NCI-H446 treated with DMSO at 0.1 percent for 48 hours (cell line): ENCODE measurements around the gene SNCG.

Experiments
- DNase-seq: peaks from one replicate; lab custom pipeline; 2025; lab: John Stamatoyannopoulos, UW

The SNCG gene

GRCh38 chr10:86960863-86961434 lies 2.5 kb downstream of the SNCG start:
- no peak for DNase-seq

GRCh38 chr10:86961481-86962091 lies 3.2 kb downstream of the SNCG start:
- no peak for DNase-seq

DNA sequence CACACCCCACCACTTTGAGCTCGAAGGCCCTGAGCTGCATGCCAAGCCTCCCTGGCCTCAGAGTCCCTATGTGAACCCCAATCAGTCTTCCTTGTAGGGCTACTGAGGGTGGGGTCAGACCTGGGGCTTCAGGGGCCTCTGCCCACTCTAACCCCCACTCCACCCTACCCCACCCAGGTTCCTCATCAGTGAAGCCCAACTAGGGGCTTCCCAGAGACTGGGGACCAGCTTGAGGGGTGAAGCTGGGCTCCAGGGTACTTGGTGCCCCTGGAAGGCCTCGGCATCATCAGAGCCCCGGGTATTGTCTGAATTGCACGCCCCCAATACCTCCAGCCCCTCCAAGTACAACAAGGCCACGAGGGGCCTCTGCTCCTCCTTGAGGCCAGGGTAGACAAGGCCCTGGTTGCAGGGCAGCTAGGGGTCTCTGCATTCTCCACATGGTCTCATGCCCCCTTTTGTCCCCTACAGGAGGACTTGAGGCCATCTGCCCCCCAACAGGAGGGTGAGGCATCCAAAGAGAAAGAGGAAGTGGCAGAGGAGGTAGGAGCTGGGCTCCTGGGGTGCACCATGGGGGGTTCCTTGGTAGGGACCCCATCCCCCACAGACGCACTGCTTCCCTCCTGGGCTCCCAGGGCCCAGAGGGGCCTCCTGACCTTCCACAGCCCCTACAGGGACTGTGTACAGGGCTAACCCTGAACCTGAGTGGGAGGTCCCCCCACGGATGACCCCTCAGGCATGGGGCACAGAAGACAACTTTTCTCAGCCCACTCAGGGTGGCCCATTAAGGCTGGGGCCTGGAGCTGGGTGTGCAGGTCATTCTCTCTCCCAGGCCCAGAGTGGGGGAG lies 4.0 kb downstream of the SNCG start:
- DNase-seq, result no peak

DNA sequence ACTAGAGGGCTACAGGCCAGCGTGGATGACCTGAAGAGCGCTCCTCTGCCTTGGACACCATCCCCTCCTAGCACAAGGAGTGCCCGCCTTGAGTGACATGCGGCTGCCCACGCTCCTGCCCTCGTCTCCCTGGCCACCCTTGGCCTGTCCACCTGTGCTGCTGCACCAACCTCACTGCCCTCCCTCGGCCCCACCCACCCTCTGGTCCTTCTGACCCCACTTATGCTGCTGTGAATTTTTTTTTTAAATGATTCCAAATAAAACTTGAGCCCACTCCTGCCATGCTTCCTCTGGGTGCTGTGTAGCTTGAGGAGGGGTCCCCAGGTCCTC lies 4.5 kb downstream of the SNCG start:
- no peak for DNase-seq

DNA sequence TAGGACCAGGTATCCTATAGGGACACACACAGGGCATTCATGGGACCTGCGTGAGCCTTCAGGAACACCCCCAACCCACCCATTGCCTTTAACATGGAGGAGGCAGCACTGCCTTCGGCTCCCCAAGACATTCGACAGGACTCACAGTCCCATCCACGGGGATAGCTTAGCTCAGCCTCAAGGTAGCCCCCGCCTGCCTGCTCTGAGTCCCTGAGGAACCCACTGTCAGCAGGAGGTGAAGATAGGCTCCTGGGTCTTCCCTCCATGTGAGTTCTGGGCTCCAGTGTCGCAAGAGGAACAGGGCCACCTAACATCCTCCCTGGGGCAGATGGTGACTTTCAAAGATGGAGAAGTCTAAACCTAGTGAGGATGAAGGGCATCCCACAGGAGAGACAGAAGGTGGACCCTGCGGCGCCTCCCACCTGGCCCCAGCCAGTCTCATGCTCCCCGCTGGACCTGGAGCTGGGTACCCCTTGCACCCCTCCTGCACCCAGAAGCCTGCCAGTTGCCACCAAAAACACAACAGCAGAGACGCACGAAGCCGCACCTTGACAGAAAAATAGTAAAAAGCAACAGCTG lies 5.0 kb downstream of the SNCG start:
- no peak for DNase-seq

GRCh38 chr10:86964061-86964846 lies 5.9 kb downstream of the SNCG start:
- no peak for DNase-seq

- DNase-seq, result no peak
Observed at GRCh38 chr10:86964847-86965190, 6.4 kb downstream of the SNCG start.

- no peak for DNase-seq
Observed at GRCh38 chr10:86965986-86966654, 7.7 kb downstream of the SNCG start.

GRCh38 chr10:86967481-86967941 lies 9.1 kb downstream of the SNCG start:
- no peak for DNase-seq

- DNase-seq, result no peak
Observed at GRCh38 chr10:86968271-86968993, 10.0 kb downstream of the SNCG start, which contains the start of gene ADIRF. Gene ADIRF (plus strand): TSS chr10:86968482. CDS start chr10:86968545, 63 bp downstream.

- no peak for DNase-seq
Observed at GRCh38 chr10:86968994-86969355, 10.6 kb downstream of the SNCG start.

- DNase-seq, result no peak
Observed at GRCh38 chr10:86969421-86970041, 11.1 kb downstream of the SNCG start.

DNA sequence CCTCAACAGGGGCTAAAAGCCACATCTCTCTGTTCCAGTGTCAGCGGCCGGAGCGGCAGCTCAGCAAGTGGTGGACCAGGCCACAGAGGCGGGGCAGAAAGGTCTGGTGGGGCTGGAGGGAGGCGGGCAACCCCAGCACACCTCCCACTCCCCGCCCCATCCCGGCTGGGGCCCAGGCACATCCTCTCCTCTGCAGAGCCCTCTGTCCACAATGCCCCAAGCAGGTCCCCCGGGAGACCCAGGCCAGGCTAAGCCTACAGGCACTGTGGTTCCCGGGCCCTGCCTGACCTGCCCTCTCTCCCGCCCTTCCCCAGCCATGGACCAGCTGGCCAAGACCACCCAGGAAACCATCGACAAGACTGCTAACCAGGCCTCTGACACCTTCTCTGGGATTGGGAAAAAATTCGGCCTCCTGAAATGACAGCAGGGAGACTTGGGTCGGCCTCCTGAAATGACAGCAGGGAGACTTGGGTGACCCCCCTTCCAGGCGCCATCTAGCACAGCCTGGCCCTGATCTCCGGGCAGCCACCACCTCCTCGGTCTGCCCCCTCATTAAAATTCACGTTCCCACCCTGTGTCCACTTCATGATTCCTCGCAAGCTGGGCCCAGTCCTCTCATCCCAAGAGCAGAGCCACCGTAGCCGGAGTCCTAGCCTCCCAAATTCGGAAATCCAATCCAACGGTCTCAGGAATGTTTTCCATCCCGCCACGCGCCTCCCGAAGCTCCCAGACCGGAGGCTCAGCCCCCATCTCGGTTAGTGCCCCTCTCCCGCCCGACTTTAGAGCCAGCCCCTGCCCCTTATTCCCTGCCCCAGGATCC lies 12.0 kb downstream of the SNCG start:
- DNase-seq, result no peak

DNA sequence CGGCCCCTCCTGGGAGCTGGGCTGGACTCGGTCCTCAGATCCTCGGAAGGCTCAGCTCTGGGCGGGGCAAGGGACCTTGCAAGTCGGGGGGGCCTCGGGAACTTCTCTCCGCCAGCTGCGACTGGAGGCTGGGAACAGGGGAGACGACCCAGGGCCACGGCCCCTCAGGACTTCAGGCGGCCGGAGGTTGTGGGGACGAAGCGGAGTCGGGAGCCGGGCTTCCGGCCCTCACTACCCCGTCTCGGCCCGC lies 12.5 kb downstream of the SNCG start:
- no peak for DNase-seq

DNA sequence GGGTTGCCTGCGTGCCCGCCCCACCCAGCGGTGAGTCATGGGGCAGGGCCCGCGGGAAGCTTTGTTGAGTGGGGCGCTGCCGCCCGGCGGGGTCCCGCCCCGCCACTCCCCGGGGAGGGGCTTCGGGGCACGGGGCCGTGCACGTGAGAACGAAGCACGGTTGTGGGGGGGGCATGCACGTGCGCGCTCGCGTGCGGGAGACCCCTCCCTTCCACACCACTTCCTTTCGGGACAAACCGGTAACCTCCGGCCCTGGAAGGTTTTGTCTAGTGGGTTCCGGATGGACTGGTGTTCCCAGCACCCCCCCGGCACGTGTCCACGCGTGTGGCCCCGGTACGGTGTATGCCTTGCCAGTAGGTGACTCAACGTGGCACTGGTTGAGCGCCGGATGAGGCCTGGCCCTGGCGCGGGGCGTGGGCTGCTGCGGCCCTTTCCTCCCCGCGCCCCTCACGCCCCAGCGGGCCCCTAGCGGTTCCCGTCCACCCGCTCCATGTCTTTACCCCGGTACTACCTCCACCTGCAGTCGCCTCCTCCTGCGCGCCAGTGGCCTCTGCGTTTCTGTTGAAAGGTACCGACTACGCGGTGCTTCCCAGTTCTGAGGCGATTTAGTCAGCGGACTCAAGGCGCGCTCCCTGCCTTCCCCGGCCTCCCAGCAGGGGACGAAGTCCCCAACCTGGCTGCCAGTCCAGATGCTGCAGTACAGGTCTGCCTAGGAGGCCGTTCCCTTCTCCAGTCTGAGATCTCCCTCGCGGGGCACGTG lies 13.0 kb downstream of the SNCG start:
- DNase-seq, result no peak

DNA sequence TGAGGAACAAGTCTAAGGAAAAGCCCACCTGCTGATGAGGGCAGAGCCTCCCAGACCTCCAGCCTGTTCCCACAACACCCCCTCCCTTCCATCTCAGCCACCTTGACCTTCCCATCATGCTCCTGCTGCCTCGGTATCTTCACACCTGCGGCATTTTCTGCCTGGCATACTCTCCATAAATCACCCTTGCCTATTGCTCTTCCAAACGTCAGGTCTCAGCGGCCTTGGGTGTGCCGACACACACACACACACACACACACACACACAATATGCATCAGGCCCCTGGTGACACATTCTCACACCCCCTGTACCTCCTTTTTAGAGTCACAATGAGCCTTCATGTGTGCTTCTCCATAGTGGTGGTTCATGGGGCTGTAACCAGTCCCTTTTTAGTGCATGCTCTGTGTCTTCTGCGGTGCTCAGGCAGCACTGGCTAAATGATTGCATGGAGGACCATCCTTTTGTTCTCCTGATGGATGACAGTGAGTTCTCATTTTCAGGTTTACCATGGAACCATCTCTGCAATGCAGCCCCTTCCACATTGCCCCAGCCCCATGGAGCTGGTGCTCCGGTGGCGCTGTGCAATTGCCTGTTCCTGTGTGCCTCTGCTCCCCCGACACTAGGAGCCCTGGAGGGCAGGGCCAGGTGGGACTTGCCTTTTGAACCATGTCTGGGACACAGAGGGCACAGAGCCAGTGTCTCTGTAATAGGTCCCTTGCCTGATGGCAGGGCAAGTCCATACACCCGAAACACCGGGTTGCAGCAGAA lies 14.4 kb downstream of the SNCG start:
- DNase-seq, result no peak

- no peak for DNase-seq
Observed at GRCh38 chr10:86974484-86974883, 16.1 kb downstream of the SNCG start.

DNA sequence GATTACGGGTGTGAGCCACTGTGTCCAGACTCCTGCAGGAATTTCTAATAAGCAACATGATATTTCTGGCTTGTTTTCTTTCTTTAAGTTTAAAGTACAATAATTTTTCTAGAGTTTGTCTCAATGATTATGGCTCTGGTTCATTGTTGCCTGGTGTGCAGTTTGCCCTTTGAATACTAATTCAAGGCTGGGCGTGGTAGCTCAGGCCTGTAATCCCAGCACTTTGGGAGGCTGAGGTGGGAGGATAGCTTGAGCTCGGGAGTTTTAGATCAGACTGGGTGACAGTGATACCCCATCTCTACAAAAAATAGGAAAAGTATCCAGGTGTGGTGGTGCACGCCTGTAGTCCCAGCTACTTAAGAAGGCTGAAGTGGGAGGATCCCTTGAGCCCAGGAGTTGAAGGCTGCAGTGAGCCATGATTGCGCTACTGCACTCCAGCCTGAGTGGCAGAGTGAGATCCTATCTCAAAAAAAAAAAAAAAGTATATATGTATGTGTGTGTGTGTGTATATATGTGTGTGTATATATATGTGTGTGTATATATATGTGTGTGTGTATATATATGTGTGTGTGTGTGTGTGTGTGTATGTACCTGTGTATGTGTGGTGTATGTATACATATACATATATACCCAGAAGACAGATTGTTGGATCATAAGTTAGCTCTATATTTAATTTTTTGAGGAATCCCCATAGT lies 18.1 kb downstream of the SNCG start:
- DNase-seq, result no peak
